Measurements from ENCODE around the gene TIE1.

The TIE1 gene

DNA sequence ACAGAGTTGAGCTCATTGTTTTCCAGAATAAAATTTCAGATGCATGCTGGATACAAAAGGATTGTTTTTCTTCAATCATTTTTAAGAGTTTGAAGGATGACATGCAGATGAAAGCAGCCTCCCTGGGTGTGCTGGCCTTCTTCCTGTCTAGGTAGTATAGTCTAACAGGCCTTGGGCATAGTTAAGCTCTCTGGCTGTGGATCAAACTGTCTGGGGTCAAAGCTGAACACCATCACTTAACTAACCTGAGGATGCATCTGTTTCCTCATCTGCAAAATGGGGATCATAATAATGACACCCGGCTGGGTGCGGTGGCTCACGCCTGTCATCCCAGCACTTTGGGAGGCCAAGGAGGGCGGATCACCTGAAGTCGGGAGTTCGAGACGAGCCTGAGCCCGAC, 6.0 kb upstream of the TIE1 start:
- no peaks in the 10 kb centered on the region for H3K9me3 ChIP-seq (ENCODE audit: insufficient read depth, low read length)
- TF ChIP-seq EZH2phosphoT487 (IDR thresholded peaks at IDR 0.05; ENCODE audit: low read depth), result no peak
- TF ChIP-seq, protein P1, sequence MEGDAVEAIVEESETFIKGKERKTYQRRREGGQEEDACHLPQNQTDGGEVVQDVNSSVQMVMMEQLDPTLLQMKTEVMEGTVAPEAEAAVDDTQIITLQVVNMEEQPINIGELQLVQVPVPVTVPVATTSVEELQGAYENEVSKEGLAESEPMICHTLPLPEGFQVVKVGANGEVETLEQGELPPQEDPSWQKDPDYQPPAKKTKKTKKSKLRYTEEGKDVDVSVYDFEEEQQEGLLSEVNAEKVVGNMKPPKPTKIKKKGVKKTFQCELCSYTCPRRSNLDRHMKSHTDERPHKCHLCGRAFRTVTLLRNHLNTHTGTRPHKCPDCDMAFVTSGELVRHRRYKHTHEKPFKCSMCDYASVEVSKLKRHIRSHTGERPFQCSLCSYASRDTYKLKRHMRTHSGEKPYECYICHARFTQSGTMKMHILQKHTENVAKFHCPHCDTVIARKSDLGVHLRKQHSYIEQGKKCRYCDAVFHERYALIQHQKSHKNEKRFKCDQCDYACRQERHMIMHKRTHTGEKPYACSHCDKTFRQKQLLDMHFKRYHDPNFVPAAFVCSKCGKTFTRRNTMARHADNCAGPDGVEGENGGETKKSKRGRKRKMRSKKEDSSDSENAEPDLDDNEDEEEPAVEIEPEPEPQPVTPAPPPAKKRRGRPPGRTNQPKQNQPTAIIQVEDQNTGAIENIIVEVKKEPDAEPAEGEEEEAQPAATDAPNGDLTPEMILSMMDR (IDR thresholded peaks at IDR 0.05; ENCODE audit: low read depth, low read length), result no peak
- H3K9ac ChIP-seq (ENCODE audit: low read length), result no peak overlapping the region
- H3K4me3 ChIP-seq (ENCODE audit: low read length), result no peak overlapping the region
- no peaks in the 10 kb centered on the region for H3K79me2 ChIP-seq (ENCODE audit: low read length)
- H4K20me1 ChIP-seq (ENCODE audit: insufficient read depth, low read length), result no peaks in the 10 kb centered on the region
- no peak overlapping the region for H2AFZ ChIP-seq (ENCODE audit: low read depth, low read length)
- no peak overlapping the region for H3K27ac ChIP-seq (ENCODE audit: low read length)
- H3K36me3 ChIP-seq (replicated peaks; ENCODE audit: low read depth, low read length), result no peaks in the 10 kb centered on the region
- no peaks in the 10 kb centered on the region; the same call in 1 of the 2 replicates for H3K27me3 ChIP-seq (ENCODE audit: low read depth, low read length)
- no peak overlapping the region for H3K4me2 ChIP-seq (ENCODE audit: low read length)
- H3K4me1 ChIP-seq (ENCODE audit: low read length), result 0 out of 2 replicates have a peak, but pooled peaks cover 2% of the 10 kb centered on the region

DNA sequence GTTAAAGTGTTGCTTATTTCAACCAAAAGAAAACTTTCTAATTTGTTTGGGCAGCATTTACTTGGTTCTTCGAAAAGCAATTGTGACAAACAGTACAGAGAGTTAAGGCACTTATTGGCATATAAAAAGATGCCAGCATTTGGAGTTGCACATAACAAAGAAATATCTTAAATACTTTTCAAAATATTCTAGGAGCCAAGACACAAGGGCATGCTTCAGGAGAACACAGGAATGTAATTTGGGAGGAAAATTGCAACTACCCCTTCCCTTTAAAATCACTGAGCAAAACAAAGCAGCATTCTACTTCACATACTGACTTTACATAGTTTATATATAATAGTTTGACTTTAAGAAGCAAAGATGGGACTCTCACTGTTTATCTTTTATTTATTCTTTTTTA, 4.6 kb upstream of the TIE1 start:
- H3K36me3 ChIP-seq (replicated peaks; ENCODE audit: low read depth, low read length), result no peaks in the 10 kb centered on the region
- TF ChIP-seq, protein P1 (IDR thresholded peaks at IDR 0.05; ENCODE audit: low read depth, low read length), result no peak
- TF ChIP-seq EZH2phosphoT487 (IDR thresholded peaks at IDR 0.05; ENCODE audit: low read depth), result no peak
- no peak overlapping the region for H2AFZ ChIP-seq (ENCODE audit: low read depth, low read length)
- no peak overlapping the region for H3K9ac ChIP-seq (ENCODE audit: low read length)
- no peaks in the 10 kb centered on the region; the same call in 1 of the 2 replicates for H3K27me3 ChIP-seq (ENCODE audit: low read depth, low read length)
- no peak overlapping the region for H3K27ac ChIP-seq (ENCODE audit: low read length)
- no peak overlapping the region for H3K4me3 ChIP-seq (ENCODE audit: low read length)
- no peaks in the 10 kb centered on the region for H3K9me3 ChIP-seq (ENCODE audit: insufficient read depth, low read length)
- no peak overlapping the region for H3K4me2 ChIP-seq (ENCODE audit: low read length)
- no peaks in the 10 kb centered on the region for H3K79me2 ChIP-seq (ENCODE audit: low read length)
- 0 out of 2 replicates have a peak, but pooled peaks cover 2% of the 10 kb centered on the region for H3K4me1 ChIP-seq (ENCODE audit: low read length)
- H4K20me1 ChIP-seq (ENCODE audit: insufficient read depth, low read length), result no peaks in the 10 kb centered on the region

DNA sequence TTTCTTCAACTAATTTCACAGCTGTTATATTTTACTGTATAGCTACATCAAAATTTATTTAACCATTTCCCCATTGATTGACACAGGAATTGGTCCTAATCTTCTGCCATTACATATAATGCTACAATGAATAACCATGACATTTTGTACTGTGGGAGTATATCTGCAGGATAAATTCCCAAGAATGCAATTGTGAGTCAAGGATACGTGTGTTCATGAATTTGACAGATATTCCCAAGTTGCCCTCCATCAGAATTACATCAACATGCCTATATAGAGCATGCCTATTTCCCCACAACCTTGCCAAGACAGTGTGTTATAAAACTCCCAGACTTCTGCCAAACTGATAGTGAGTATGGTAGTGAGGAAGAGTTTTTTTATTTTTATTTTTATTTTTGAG, 2.7 kb upstream of the TIE1 start:
- Histone ChIP-seq H3K9me3 (ENCODE audit: insufficient read depth, low read length) (no peaks in the 10 kb centered on the region), H3K27ac (ENCODE audit: low read length) (no peak overlapping the region), H3K4me3 (ENCODE audit: low read length) (no peak overlapping the region), H4K20me1 (ENCODE audit: insufficient read depth, low read length) (no peaks in the 10 kb centered on the region), H3K4me2 (ENCODE audit: low read length) (no peak overlapping the region), H3K79me2 (ENCODE audit: low read length) (no peaks in the 10 kb centered on the region), H2AFZ (ENCODE audit: low read depth, low read length) (no peak overlapping the region), H3K9ac (ENCODE audit: low read length) (no peak overlapping the region), H3K36me3 (replicated peaks; ENCODE audit: low read depth, low read length) (no peaks in the 10 kb centered on the region), H3K4me1 (ENCODE audit: low read length) (no peaks in the 10 kb centered on the region), H3K27me3 (ENCODE audit: low read depth, low read length) (no peaks in the 10 kb centered on the region; the same call in 1 of the 2 replicates)
- no peak for TF ChIP-seq EZH2phosphoT487 (IDR thresholded peaks at IDR 0.05; ENCODE audit: low read depth)
- TF ChIP-seq, protein P1 (IDR thresholded peaks at IDR 0.05; ENCODE audit: low read depth, low read length), result no peak

DNA sequence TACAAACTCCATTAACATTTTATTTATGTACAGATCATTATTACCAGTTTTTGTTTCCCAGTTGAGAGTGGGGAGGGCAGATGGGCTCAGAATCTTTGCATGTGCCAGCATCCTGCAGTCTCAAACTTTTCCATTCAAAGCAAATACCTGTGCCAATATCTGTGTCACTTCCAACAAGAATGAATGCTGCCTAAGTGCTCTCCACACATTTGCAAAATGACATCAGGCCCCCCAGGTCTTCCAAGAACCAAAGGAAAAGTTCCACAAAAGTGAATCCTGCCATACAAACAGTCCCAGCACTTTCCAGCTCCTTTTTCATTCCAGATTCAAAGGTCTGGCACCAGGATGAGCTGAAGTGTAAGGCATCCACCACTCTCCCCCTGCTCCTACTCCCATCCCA, 1.7 kb upstream of the TIE1 start:
- no peak overlapping the region for H3K4me2 ChIP-seq (ENCODE audit: low read length)
- no peaks in the 10 kb centered on the region; the same call in 1 of the 2 replicates for H3K27me3 ChIP-seq (ENCODE audit: low read depth, low read length)
- no peaks in the 10 kb centered on the region for H3K36me3 ChIP-seq (replicated peaks; ENCODE audit: low read depth, low read length)
- TF ChIP-seq, protein P1 (IDR thresholded peaks at IDR 0.05; ENCODE audit: low read depth, low read length), result no peak
- no peaks in the 10 kb centered on the region for H3K9me3 ChIP-seq (ENCODE audit: insufficient read depth, low read length)
- no peak overlapping the region for H3K9ac ChIP-seq (ENCODE audit: low read length)
- H3K27ac ChIP-seq (ENCODE audit: low read length), result no peak overlapping the region
- H3K4me3 ChIP-seq (ENCODE audit: low read length), result no peak overlapping the region
- no peaks in the 10 kb centered on the region for H4K20me1 ChIP-seq (ENCODE audit: insufficient read depth, low read length)
- no peak overlapping the region for H2AFZ ChIP-seq (ENCODE audit: low read depth, low read length)
- no peaks in the 10 kb centered on the region for H3K4me1 ChIP-seq (ENCODE audit: low read length)
- H3K79me2 ChIP-seq (ENCODE audit: low read length), result no peaks in the 10 kb centered on the region

Data from OCI-LY3 (cell line).